Stimulated activated CD4-positive, alpha-beta T cell treated with anti-CD3 and anti-CD28 coated beads, Interleukin-2, amount 100 ng/mL, for 48 hours (primary cell): ENCODE data around the gene KRT12.
"Not testable (repeated sequence)": the region's sequence is repeated elsewhere in the genome, so short reads cannot be mapped to it uniquely, and the experiment has no call there.

Experiments
- DNase-seq, 2 donors: peaks; one replicate each; pipeline ENCODE4 v3.0.0-alpha.2; 2020

The KRT12 gene

DNA sequence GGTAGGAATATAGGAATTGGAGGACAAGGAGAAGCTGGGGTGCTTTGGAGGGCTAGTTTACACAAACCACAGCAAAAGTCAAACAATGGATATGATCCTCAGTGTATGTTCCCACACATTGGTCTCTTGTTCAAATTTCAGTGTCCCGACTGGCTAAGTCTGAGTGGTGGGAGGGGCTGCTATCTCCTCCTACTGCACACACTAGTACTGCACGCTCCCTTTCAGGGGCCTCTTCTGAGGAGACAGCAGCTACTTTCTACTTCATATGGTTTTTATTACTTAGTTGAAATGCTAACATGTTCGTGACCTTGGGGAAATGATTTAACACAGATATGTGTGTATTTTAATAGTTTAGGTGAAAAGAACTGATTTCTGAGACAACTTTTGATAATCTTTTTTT, 25.8 kb downstream of the KRT12 start:
- DNase-seq = no peak

DNA sequence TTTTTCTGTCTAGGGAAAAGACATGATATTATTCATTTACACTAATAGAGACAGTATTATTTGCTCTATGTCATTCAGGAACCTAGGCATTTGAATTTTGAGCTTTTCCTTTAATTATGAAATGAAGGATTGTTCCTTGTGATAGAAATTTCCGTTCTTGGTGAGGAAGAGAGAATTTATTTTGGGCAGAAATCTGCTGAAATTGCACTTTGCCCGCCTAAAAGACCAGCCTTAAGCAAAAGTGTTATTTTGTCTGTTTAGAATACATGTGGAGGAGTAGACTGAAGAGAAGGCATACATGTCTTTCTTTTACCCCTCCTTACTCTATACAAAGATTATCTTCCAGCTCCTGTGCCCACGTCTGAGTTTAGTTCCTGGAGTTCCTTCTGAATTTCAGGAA, 27.8 kb downstream of the KRT12 start:
- no peak for DNase-seq

DNA sequence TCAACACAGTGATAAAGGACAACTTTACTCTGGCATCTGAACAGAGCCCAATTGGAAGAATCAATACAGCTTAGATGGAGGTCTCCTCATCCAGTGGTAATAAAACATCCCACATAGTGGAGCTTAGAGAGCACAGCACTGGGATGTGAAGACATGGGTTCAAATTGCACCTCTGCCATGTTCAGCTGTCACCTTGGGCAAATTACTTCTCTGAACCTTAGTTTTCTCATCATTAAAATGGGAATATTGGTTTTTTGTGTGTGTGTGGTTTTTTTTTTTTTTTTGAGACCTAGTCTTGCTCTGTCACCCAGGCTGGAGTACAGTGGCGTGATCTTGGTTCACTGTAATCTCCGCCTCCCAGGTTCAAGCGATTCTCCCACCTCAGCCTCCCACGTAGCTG, 31.0 kb downstream of the KRT12 start:
- DNase-seq = no peak

DNA sequence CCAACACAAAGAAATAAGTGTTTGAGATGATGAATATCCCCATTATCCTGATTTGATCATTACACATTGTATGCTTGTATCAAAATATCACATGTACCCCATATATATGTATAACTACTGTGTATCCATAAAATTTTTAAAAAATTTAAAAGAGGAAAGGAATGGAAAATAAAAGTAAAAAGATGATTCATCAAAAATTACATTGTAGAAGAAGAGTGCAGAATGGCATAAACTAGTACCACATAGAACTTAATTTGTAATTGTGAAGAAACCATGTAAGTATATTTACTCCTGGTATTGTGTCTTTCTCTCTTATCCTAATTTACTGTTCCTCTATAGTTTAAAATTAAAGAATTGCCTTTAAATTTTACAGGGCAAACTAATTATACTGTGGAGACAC, 33.1 kb downstream of the KRT12 start:
- DNase-seq = no peak

DNA sequence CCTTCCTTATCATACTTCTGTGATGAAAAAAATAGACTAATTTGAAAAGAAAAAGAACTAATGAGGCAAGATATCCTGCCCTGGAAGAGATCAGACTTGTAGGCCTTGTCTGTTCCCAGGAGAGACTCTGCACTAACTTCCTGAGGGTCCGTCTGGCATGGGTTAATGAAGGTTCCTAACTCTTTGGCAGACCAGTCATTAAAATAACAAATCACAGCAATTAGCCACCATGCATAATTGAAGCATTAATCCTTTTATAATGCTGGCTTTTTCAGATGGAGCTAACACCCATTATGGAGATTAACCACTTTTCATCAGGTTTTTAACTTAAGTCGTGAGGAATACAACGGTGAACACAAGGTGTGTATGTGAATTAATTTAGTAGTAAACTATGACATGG, 34.2 kb downstream of the KRT12 start:
- no peak for DNase-seq

DNA sequence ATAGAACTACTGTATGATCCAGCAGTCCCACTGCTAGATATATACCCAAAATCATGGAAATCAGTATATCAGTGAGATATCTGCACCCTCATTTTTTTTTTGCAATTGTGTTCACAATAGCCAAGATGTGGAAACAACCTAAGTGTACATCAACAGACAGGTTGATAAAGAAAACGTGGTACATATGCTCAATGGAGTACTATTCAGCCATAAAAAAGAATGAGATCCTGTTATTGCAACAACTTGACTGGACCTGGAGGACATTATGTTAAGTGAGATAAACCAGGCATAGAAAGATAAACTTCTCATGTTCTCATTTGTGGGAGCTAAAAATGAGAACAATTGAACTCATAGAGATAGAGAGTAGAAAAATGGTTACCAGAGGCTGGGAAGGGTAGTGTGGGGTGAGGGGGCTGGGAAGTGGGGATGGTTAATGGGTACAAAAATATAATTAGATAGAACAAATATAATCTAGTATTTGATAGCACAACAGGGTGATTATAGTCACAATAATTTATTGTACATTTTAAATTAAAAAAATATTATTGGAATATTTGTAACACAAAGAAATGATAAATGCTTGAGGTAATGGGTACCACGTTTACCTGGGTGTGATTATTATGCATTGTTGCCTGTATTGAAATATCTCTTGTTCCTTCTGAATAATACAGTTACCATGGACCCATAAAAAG, 36.8 kb downstream of the KRT12 start:
- DNase-seq = no peak

DNA sequence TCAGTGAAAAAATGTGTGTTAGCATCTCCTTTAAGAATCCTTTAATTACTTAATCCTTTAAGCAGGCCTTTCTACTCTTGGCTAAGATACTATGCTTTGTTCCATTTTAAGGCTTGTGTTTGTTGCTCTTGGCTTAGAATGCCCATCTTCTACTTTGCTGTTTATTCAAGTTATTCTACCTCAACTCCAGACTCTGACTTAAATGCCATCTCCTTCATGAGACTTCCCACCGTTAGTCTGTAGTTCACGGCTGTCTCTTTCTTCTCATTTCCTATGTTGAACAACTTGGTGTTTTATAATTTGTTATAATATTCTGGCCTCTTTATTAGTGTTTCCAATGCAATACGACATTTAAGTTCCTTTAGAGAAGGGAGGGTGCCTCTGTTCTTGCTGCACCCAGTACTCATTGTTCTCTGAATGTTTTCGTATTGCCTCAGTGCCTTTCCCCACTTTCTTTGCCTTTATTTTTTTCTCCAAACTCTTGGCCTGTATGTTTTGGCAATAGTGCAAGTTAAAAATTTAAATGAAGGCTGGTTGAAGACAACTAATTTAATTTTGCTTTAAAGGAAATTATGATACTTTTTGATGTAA, 38.5 kb downstream of the KRT12 start:
- no peak for DNase-seq

DNA sequence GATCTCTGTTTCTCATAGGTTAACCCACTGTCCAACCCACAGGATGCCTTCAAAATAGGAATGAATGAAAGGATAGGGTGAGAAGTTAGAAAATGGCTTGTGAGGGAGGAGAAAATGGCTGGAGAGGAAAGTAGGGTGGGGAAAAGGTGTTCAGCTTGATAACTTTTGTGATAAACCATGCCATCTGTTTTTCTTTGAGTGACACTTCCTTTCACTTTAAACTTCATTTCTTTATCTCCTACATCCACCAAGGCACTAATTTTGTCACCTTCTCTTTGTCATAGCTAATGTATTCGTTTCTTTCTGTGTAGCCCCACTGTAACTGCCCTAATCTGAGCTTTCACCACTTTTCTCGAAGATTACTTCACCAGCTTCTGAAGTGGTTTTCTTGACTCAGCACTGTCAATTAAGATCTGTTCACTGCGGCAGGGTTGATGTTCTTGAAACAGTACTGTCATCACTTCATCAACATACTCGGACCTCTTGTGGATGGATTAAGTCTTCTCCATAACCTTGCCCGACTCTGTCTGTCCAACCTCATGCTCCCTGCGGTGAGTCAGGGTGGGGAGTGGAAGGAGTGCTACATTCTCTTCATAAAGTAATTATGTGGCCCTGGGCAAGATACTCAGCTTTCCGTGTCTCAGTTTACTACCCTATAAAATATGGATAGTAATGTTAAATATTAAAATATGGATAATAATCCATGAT, 39.1 kb downstream of the KRT12 start:
- DNase-seq = no peak

DNA sequence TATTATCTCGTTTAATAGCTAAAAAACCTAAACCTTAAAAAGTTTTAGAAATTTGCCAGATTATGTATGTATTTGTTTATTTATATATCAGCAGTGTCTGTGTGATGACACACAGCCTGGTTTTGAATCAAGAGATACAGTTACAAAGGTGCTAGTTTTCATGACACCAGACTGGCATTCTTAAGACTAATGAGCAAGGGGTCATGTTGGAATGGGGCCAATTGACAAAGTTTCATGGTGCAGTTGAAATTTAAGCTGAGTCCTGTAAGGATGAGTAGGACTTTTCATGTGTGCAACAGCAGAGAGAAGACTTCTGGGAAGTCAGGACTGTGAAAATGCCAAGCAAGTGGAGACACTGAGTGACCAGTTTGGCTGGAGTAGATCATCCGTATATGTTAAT, 41.4 kb downstream of the KRT12 start:
- DNase-seq = no peak

DNA sequence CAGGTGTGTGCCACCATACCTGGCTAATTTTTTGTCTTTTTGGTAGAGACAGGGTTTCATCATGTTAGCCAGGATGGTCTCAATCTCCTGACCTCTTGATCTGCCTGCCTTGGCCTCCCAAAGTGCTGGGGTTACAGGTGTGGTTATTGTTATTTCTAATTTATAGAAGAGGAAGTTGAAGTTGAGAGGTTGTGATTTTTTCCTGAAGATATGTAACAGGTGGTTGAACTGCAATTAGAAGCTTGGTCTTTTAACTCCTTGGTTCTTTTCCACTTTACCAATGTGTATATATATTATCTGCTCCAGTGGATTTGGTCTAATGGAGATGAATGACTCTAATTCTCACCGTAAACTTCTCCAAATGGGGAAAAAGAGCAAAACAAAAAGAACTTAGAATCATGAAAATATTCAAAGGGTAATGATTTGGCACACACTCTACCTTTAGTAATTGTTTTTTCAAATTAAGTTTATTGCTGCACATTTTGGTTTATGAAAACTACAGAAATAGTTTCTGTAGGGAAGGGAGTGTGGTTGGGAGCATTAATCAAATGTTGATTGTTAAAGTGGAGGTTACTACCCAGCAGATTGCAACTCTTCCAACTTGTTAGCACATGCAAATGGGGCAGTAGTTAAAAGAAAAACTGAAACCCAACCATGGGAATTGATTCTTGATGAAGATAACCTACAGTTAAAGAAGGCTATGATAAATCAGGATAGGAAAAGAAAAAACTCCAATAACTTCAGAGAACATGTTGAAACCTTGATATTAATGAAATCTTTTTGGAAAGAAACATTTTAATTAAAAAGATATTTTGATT, 42.8 kb downstream of the KRT12 start:
- DNase-seq = no peak

DNA sequence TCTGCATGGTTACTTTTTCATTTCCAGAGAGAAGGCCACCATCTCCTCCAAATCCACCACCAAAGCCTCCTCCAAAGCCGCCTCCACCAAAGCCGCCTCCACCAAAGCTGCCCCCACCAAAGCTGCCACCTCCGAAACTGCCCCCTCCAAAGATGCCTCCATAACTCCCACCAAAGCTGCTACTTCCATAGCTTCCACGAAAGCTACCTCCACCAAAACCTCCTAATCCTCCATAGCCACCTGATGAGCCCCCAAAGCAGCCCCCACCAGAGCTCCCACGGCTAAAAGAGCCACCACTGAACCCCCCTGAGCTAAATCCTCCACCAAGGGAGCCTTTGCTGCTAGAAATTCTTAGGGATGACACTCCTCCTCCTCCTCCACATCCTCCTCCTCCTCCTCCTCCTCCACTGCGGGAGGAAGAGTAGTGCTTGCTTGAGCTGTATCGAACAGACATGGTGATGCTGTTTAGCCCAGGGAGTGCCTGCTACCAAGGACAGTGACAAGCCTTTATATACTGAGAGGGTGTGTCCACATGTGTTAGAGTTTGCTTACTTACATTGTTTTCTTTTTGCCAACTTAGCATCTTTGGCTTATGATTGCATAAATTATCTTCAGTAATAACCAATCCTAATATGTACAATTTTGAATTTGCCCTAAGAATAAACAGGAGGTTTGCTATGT, 44.8 kb downstream of the KRT12 start, which contains the start of gene KRT10:
Gene KRT10, minus strand, starts transcription at position 483 of the 681 bp plus-strand sequence. Its CDS starts 29 bp downstream, at position 454.
- no peak for DNase-seq

DNA sequence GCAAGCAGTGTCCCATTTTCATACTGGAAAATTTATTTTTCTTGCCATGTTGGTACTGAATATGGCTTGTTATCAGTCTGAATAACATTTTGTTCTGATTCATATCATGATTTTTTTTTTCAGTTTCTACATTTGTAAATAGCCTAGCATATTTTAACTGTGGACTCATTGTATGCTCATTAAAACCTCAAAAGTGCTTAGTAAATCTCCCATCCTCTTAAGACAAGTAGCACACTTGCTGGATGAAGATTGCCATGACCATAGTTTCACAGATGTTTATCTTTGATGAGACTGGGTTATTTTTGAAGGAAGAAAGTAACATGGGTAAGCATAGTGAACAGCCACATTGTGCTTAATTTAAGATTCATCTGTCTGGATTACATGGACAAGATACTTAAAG, 45.5 kb downstream of the KRT12 start:
- DNase-seq = no peak

DNA sequence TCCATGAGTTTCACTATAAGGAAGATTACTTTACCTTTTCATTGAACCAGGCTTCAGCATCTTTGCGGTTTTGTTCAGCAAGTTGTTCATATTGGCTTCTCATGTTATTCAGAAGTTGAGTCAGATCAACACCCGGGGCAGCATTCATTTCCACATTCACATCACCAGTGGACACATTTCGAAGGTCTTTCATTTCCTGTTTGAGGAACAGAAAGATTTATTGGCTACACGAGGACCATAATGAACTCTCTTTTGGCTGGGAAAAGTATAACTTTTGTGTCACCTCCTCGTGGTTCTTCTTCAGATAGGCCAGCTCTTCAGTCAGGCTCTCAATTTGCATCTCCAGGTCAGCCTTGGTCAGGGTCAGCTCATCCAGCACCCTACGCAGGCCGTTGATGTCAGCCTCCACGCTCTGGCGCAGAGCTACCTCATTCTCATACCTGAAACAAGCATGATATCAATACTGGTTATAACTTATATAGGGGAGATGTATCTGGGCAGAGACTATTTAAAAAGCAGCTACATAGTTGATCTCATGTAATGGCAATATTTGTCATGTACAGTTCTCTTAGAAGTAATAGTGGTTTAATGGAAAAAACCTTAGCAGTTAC, 46.7 kb downstream of the KRT12 start:
- DNase-seq = no peak

DNA sequence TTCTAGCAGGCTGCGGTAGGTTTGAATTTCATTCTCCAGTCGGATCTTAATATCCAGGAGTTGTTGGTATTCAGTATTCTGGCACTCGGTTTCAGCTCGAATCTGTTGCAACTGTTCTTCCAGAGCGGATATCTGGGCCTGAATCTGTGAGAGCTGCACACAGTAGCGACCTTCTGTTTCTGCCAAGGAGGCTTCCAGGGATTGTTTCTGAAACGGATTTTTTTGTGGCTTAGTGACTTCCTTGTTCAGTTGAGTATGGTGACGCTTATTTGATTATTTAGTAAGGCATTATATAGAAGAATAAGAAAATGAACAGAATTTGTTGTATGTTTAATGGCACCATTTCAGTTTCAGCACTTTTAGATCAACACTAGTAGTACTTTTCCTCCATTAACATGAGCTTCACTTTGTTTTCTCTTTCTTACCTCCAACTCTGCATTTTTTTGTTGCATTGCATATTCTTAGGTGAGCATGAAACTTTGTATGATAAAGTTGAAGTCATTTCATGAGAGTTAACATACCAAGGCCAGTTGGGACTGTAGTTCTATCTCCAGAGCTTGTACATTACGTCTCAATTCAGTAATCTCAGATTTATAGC, 47.4 kb downstream of the KRT12 start:
- no peak for DNase-seq

DNA sequence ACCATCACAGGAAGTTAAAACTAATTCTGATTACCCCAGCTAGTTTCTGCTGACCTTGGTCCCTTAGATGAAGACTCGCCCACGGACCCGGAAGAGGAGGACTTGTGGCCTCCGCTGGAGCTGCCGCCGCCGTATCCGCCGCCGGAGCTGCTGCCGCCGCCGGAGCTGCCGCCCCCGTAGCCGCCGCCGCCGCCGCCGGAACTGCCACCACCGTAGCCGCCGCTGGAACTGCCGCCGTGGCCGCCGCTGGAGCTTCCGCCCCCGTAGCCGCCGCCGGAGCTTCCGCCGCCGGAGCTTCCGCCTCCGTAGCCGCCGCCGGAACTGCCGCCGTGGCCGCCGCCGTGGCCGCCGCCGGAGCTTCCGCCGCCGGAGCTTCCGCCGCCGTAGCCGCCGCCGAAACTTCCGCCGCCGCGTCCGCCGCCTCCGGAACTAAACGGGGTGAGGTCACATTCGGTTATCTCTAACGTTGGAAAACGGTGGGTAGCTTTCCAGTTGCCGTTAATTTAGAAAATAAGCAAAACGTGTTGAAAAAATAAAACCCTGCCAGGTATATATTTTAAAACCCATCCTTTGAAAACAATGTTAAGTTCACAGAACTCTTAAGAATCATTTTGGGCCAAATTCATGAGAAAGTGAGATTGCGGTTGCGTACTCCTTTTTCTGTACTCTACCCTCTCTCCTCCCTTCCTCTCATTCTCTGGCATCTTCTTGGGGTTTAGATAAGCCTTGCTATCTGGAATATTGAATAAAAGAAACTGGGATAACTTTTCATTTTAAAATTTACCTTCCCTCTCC, 48.1 kb downstream of the KRT12 start:
- DNase-seq = peak; percentile 81 to 84

DNA sequence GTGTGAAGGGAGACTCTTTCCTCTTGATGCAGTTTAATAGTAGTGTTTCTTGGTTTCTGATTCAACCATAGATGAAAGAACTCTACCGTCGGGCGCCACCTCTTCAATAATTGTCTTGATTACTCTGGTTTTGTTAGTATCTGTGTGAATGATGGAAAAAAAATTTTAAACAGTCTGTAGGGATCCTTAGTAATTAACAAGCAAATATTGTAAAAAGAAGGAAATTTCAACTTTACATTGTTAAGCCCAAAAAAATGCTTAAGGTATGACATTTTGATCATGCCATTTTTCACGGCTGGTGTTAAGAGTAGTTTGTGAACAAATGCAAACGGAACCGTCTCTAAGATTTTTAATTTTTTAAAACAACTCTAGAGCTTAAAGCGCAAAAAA, 48.7 kb downstream of the KRT12 start:
- DNase-seq = no peak

DNA sequence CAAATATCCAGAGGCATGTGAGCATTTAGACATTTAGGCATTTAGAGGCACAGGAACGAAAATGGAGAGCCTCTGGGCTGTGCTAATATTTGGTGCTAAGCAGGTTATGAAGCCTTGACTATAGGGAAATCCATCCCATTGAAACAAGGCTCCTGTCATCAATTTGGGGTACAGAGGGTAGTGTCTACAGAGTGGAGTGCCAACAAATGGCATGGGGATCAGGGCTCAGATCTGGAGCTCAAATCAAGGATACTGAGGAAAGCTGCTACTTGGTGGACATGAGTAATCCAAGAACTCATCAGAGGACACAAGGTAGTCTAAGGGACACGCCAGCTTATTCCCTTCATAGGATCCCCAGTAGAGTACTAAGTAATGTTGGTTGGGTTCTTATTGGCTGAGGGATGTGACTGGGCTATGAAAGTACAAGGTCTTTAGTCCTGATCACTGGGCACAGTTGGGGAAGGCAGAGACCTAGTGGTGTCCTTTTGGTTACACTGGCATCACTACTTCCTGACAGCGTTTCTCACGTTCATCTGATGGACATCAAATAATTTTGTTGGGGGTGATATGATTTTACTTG, 49.8 kb downstream of the KRT12 start:
- DNase-seq = no peak

DNA sequence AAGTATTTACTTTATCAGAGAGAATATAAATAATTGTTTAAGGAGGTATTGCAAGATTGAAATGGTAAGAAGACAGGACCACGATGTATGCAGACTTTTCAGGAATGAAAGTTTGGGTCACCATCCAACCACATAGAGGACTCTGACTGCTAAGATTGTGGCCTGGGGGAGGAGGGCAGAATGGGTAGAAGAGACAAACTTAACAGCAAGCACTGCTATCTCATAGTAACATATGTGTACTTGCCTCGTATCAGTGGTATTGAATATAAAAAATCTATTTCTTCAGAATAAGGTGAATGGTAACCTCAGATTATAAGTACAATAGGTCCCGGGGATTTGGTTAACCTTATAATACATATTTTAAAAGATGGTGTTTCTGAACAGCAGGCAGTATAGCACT, 50.5 kb downstream of the KRT12 start:
- no peak for DNase-seq

DNA sequence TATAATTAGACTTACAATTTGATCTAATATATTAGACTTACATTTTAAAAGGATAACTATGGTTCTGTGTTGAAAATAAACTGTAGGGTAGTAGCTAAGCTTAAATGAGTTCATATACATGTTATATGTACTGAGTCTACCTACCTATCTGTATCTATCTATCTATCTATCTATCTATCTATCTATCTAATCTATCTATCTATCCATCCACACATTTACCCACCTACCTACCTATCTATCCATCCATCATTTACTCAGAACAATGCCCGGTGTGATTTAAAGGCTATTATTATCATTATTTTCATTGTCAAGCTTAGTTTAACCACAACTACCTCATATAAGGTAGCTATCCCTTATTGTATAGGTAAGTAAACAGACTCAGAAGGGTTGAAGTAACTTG, 51.6 kb downstream of the KRT12 start:
- DNase-seq = no peak

DNA sequence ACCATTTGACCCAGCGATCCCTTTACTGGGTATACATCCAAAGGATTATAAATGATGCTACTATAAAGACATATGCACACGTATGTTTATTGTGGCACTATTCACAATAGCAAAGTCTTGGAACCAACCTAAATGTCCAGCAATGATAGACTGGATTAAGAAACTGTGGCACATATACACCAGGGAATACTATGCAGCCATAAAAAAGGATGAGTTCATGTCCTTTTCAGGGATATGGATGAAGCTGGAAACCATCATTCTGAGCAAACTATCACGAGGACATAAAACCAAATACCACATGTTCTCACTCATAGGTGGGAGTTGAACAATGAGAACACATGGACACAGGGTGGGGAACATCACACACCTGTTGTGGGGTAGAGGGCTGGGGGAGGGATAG, 52.4 kb downstream of the KRT12 start:
- not testable (repeated sequence) for DNase-seq

DNA sequence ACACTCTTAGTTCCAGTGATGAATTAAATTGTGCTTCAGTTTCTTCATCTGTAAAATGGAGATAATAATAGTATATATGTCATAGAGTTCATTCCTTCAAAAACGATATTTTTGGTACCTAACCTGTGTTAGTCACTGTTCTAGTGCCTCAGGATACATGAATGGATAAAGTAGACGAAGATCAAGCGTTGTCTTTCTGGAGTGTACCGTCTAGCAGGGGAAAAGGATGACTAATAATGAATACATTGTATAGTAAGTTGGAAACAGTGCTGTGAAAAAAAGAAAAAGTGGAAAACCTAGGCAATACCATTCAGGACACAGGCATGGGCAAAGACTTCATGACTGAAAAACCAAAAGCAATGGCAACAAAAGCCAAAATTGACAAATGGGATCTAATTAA, 53.2 kb downstream of the KRT12 start:
- DNase-seq = no peak
